GM19239 (cell line): ENCODE data around the gene TNFRSF1A.

Experiments used
- DNase-seq: peaks from one replicate; pipeline ENCODE4 v3.0.0; 2011; ENCODE audit warnings: low spot score; ENCODE audit not compliant: insufficient read length
- FAIRE-seq: peaks from 2 replicates; lab custom pipeline; 2011; peaks lifted over from hg19 to GRCh38; lab: Jason Lieb, UNC

TNFRSF1A gene

GRCh38 chr12:6285532-6286306 is 56.2 kb downstream of the TNFRSF1A start:
- no peak for DNase-seq
- no peak for FAIRE-seq

- peak; percentile 80 for DNase-seq
Measured at GRCh38 chr12:6285063-6285477, 56.8 kb downstream of the TNFRSF1A start.

GRCh38 chr12:6284273-6284672 is 57.6 kb downstream of the TNFRSF1A start:
- FAIRE-seq (no peak), DNase-seq (no peak)

More at GRCh38 chr12:6285063-6285477, 56.8 kb downstream of the TNFRSF1A start:
- FAIRE-seq: peak; percentile 91

GRCh38 chr12:6282453-6282840 is 59.4 kb downstream of the TNFRSF1A start:
- no peak for DNase-seq
- no peak for FAIRE-seq

- no peak for DNase-seq
- FAIRE-seq: no peak
Measured at GRCh38 chr12:6281081-6281809, 60.6 kb downstream of the TNFRSF1A start.

GRCh38 chr12:6280672-6281071 is 61.2 kb downstream of the TNFRSF1A start:
- FAIRE-seq: no peak

GRCh38 chr12:6280053-6280469 is 61.8 kb downstream of the TNFRSF1A start:
- no peak for DNase-seq
- no peak for FAIRE-seq

More at GRCh38 chr12:6280672-6281071, 61.2 kb downstream of the TNFRSF1A start:
- DNase-seq: no peak

GRCh38 chr12:6279631-6280030 is 62.2 kb downstream of the TNFRSF1A start:
- FAIRE-seq: no peak
- DNase-seq: no peak

- FAIRE-seq (no peak), DNase-seq (no peak)
Measured at GRCh38 chr12:6279256-6279628, 62.6 kb downstream of the TNFRSF1A start.
